IMR-90 (cell line): ENCODE results near the gene TMPRSS6. TPM values are rescaled to one million over a fixed set of nuclear protein-coding genes. Genes with fewer than 3 reads are reported as not detected.

Experiments used
- ATAC-seq: fragments of 200-7000 bp; cut with Tn5 transposase; 2 replicates; pipeline ENCODE4 v1.9.1; 2020; ENCODE audit warnings: low read depth, mild to moderate bottlenecking, moderate library complexity
- BruUV-seq: library from RNA; stranded (reverse); fragments of 400-500 nt; replicated peaks from 2 replicates; lab custom pipeline; 2021; lab: Mats Ljungman, UMichigan
- CTCF ChIA-PET: fragments of 300-600 bp; formaldehyde crosslinking; extraction: SDS; loops from one replicate; lab custom pipeline; 2021; ENCODE audit warnings: antibody characterized with exemption; lab: Yijun Ruan, JAX
- POLR2A ChIA-PET: fragments of 300-600 bp; sonication (Branson Sonifier 250); formaldehyde crosslinking; loops from one replicate; lab custom pipeline; 2022; ENCODE audit warnings: antibody characterized with exemption; ENCODE audit not compliant: unreplicated experiment; lab: Charles Lee
- DNase-seq: peaks from one replicate; pipeline ENCODE4 v3.0.0; 2013
- H2AFZ ChIP-seq: replicated peaks from 2 replicates; pipeline ENCODE3; 2013; ENCODE audit warnings: low read length, mild to moderate bottlenecking; ENCODE audit not compliant: poor library complexity
- H2AK5ac ChIP-seq: 2 replicates; pipeline ENCODE4 v1.6.1; 2013; ENCODE audit warnings: low read depth, low read length, inconsistent platforms
- H2AK9ac ChIP-seq: replicated peaks from 2 replicates; pipeline ENCODE3; 2013; ENCODE audit warnings: mild to moderate bottlenecking, low read depth, low read length, moderate library complexity; ENCODE audit not compliant: poor library complexity
- H2BK120ac ChIP-seq: 2 replicates; pipeline ENCODE4 v1.6.1; 2013; ENCODE audit warnings: low read depth, low read length, inconsistent platforms
- H2BK15ac ChIP-seq: 3 replicates; pipeline ENCODE4 v1.6.1; 2013; ENCODE audit warnings: low read depth, low read length, inconsistent platforms
- H2BK20ac ChIP-seq: 2 replicates; pipeline ENCODE4 v1.6.1; 2013; ENCODE audit warnings: low read depth, mild to moderate bottlenecking, inconsistent platforms, low read length, moderate library complexity
- H2BK5ac ChIP-seq: 2 replicates; pipeline ENCODE4 v1.6.1; 2013; ENCODE audit warnings: mild to moderate bottlenecking, low read depth, low read length, inconsistent platforms; ENCODE audit not compliant: poor library complexity, severe bottlenecking
- H3K14ac ChIP-seq: replicated peaks from 2 replicates; pipeline ENCODE4 v1.6.1; 2013; ENCODE audit warnings: low read depth, low read length, inconsistent platforms
- H3K18ac ChIP-seq: 2 replicates; pipeline ENCODE4 v1.6.1; 2013; ENCODE audit warnings: low read depth, low read length, control low read depth
- H3K23ac ChIP-seq: 2 replicates; pipeline ENCODE4 v1.6.1; 2013; ENCODE audit warnings: low read depth, low read length, inconsistent platforms
- H3K27ac ChIP-seq: 2 replicates; pipeline ENCODE4 v1.5.1; 2013; ENCODE audit warnings: mild to moderate bottlenecking, control low read depth, low read length; ENCODE audit not compliant: insufficient read depth
- H3K27me3 ChIP-seq: 2 replicates; pipeline ENCODE4 v1.6.1; 2013; ENCODE audit warnings: low read length; ENCODE audit not compliant: control insufficient read depth, insufficient read depth
- H3K36me3 ChIP-seq: 2 replicates; pipeline ENCODE4 v1.6.1; 2013; ENCODE audit warnings: low read length, mixed read lengths; ENCODE audit not compliant: control insufficient read depth, insufficient read depth
- H3K4ac ChIP-seq: 2 replicates; pipeline ENCODE4 v1.6.1; 2013; ENCODE audit warnings: low read depth, low read length, inconsistent platforms
- H3K4me1 ChIP-seq: 2 replicates; pipeline ENCODE4 v1.6.1; 2013; ENCODE audit warnings: low read length, mixed read lengths; ENCODE audit not compliant: control insufficient read depth, insufficient read depth
- H3K4me2 ChIP-seq: 2 replicates; pipeline ENCODE4 v1.6.1; 2013; ENCODE audit warnings: low read depth, mild to moderate bottlenecking, control low read depth, low read length, moderate library complexity
- H3K4me3 ChIP-seq: 2 replicates; pipeline ENCODE4 v1.5.1; 2013; ENCODE audit warnings: low read depth, mild to moderate bottlenecking, control low read depth, low read length, moderate library complexity; ENCODE audit not compliant: insufficient read depth
- H3K56ac ChIP-seq: 2 replicates; pipeline ENCODE4 v1.6.1; 2013; ENCODE audit warnings: low read length, inconsistent platforms; ENCODE audit not compliant: insufficient read depth; ENCODE audit errors: extremely low read depth
- H3K79me1 ChIP-seq, 2 experiments: 2 replicates each; pipeline ENCODE4 v1.6.1; 2013; ENCODE audit warnings: low read length in 2 of 2, inconsistent platforms in 1 of 2, low read depth in 1 of 2
- H3K9ac ChIP-seq: 2 replicates; pipeline ENCODE4 v1.6.1; 2013; ENCODE audit warnings: low read depth, low read length, control low read depth
- H3K9me1 ChIP-seq: 2 replicates; pipeline ENCODE4 v1.6.1; 2013; ENCODE audit warnings: low read length, inconsistent platforms; ENCODE audit not compliant: insufficient read depth
- H3K9me3 ChIP-seq: 2 replicates; pipeline ENCODE4 v1.6.1; 2013; ENCODE audit warnings: low read length; ENCODE audit not compliant: control insufficient read depth, insufficient read depth
- H4K20me1 ChIP-seq: 2 replicates; pipeline ENCODE4 v1.6.1; 2013; ENCODE audit warnings: low read length, inconsistent platforms; ENCODE audit not compliant: insufficient read depth
- H4K5ac ChIP-seq: 2 replicates; pipeline ENCODE4 v1.6.1; 2013; ENCODE audit warnings: mild to moderate bottlenecking, low read depth, low read length, control low read depth
- H4K8ac ChIP-seq, 2 experiments: 2 replicates each; pipeline ENCODE4 v1.6.1; 2013; ENCODE audit warnings: low read depth in 2 of 2, low read length in 2 of 2, control low read depth in 1 of 2, inconsistent platforms in 1 of 2
- H4K91ac ChIP-seq: 2 replicates; pipeline ENCODE4 v1.6.1; 2013; ENCODE audit warnings: low read depth, low read length, inconsistent platforms; ENCODE audit not compliant: insufficient read depth
- BHLHE40 ChIP-seq: fragments of 150-350 bp; IDR thresholded peaks from 2 replicates; pipeline ENCODE4 v1.6.1; 2016; ENCODE audit warnings: mild to moderate bottlenecking, low read depth, low read length
- CEBPB ChIP-seq: IDR thresholded peaks from 2 replicates; pipeline ENCODE4 v1.6.1; 2012; ENCODE audit warnings: low read depth, low read length, improper control_type of control experiment
- CHD1 ChIP-seq: IDR thresholded peaks from 2 replicates; pipeline ENCODE4 v1.6.1; 2012; ENCODE audit warnings: low read depth, low read length, improper control_type of control experiment
- CTCF ChIP-seq: conservative IDR thresholded peaks from 2 replicates; pipeline ENCODE4 v1.5.1; 2012; ENCODE audit warnings: mild to moderate bottlenecking, low read depth, low read length, improper control_type of control experiment
- ELK1 ChIP-seq: fragments of 150-350 bp; IDR thresholded peaks from 2 replicates; pipeline ENCODE4 v1.6.1; 2016; ENCODE audit warnings: low read depth, mild to moderate bottlenecking, low read length, moderate library complexity, borderline replicate concordance
- FOS ChIP-seq: fragments of 150-350 bp; IDR thresholded peaks from 2 replicates; pipeline ENCODE4 v1.6.1; 2016; ENCODE audit warnings: low read depth, low read length
- MAFK ChIP-seq: IDR thresholded peaks from 2 replicates; pipeline ENCODE4 v1.6.1; 2012; ENCODE audit warnings: low read depth, low read length, improper control_type of control experiment
- MAZ ChIP-seq: IDR thresholded peaks from 2 replicates; pipeline ENCODE4 v1.6.1; 2012; ENCODE audit warnings: low read depth, mild to moderate bottlenecking, low read length, improper control_type of control experiment, moderate library complexity, borderline replicate concordance
- MXI1 ChIP-seq: IDR thresholded peaks from 2 replicates; pipeline ENCODE4 v1.6.1; 2012; ENCODE audit warnings: low read depth, mild to moderate bottlenecking, low read length, moderate library complexity, borderline replicate concordance
- NFE2L2 ChIP-seq: fragments of 150-350 bp; IDR thresholded peaks from 2 replicates; pipeline ENCODE4 v1.6.1; 2016; ENCODE audit warnings: low read depth, mild to moderate bottlenecking, low read length
- POLR2A ChIP-seq: IDR thresholded peaks from 2 replicates; pipeline ENCODE4 v1.6.1; 2012; ENCODE audit warnings: mild to moderate bottlenecking, low read depth, low read length
- RAD21 ChIP-seq: IDR thresholded peaks from 2 replicates; pipeline ENCODE4 v1.6.1; 2012; ENCODE audit warnings: low read length, improper control_type of control experiment
- RCOR1 ChIP-seq: IDR thresholded peaks from 2 replicates; pipeline ENCODE4 v1.6.1; 2012; ENCODE audit warnings: mild to moderate bottlenecking, low read length, improper control_type of control experiment; ENCODE audit not compliant: insufficient replicate concordance
- RFX5 ChIP-seq: IDR thresholded peaks from 2 replicates; pipeline ENCODE4 v1.8.0; 2012; ENCODE audit warnings: low read depth, mild to moderate bottlenecking, low read length, moderate library complexity
- SMC3 ChIP-seq: fragments of 150-350 bp; IDR thresholded peaks from 2 replicates; pipeline ENCODE4 v1.6.1; 2016; ENCODE audit warnings: low read depth, mild to moderate bottlenecking, antibody characterized with exemption, low read length, moderate library complexity
- WGBS, 2 experiments: methylation state at CpG; one replicate each; pipeline versions ENCODE4 v1.1.5 to v1.1.7; 2013; ENCODE audit warnings: missing lambda C conversion rate in 2 of 2; ENCODE audit not compliant: insufficient read length in 1 of 2; ENCODE audit errors: extremely low coverage in 2 of 2; 5-methylcytosine and 5-hydroxymethylcytosine counted together
- dilution Hi-C: fragments of 300-500 bp; cut with HindIII; formaldehyde crosslinking; loops from one replicate; pipeline ENCODE4 v1.14.3; 2018; ENCODE audit warnings: low sequenced_read_pairs; ENCODE audit not compliant: unreplicated experiment
- in situ Hi-C: fragments of 300-500 bp; cut with MboI; formaldehyde crosslinking; loops from 3 replicates; pipeline ENCODE4 v1.14.3; 2019; ENCODE audit warnings: low sequenced_read_pairs, inconsistent platforms, mixed read lengths
- intact Hi-C: fragments of 100-400 bp; cut with micrococcal nuclease; formaldehyde crosslinking; loops from 2 replicates; pipeline ENCODE4 v1.10.0; 2022
- polyA plus RNA-seq, 3 experiments: library from polyadenylated mRNA; depleted of rRNA; stranded (reverse); fragments of >200 nt; gene quantifications; 2 replicates each; pipeline ENCODE4 v1.2.3, GENCODE V29; 2012; ENCODE audit warnings: low replicate concordance in 1 of 3
- total RNA-seq: library from RNA; depleted of rRNA; stranded (reverse); fragments of >200 nt; gene quantifications from 2 replicates; pipeline ENCODE4 v1.2.3, GENCODE V29; 2012
- TF ChIP-seq, protein P1 (sequence below): fragments of 150-350 bp; IDR thresholded peaks from 2 replicates; pipeline ENCODE4 v1.6.1; 2017; ENCODE audit warnings: mild to moderate bottlenecking, antibody characterized with exemption, low read length, low read depth

Gene TMPRSS6
- total and polyA plus RNA-seq, 2 of the 4 experiments (the other 2 are of a cell fraction), result not detected

GRCh38 chr22:37141971-37142370 lies 32.5 kb upstream of the TMPRSS6 start:
- Histone ChIP-seq H3K4me2 (no peak overlapping the region), H3K18ac (no peak overlapping the region), H3K23ac (no peak overlapping the region), H2BK120ac (no peak overlapping the region), H3K4me1 (peaks cover 2% of the 10 kb centered on the region; the same call in 1 of the 2 replicates), H3K36me3 (no peaks in the 10 kb centered on the region), H2AFZ (no peak overlapping the region), H2AK5ac (no peak overlapping the region), H4K5ac (no peak overlapping the region), H3K4me3 (no peak overlapping the region), H3K9me1 (no peaks in the 10 kb centered on the region), H3K56ac (no peak overlapping the region), H3K9me3 (no peaks in the 10 kb centered on the region), H4K8ac (no peak overlapping the region), H4K91ac (no peak overlapping the region), H3K79me1 (no peaks in the 10 kb centered on the region), H2BK20ac (no peak overlapping the region), H3K14ac (no peak overlapping the region), H3K27ac (no peak overlapping the region), H3K27me3 (peaks cover 39% of the 10 kb centered on the region), H2BK5ac (no peak overlapping the region), H4K20me1 (no peaks in the 10 kb centered on the region), H3K9ac (no peak overlapping the region), H2AK9ac (no peak overlapping the region), H2BK15ac (no peak overlapping the region), H3K4ac (no peak overlapping the region)
- dilution Hi-C loops (no loop called here), in situ Hi-C loops (no loop called here), intact Hi-C loops (no loop called here)
- ChIA-PET CTCF (no interaction called here), POLR2A (no interaction called here)
- ATAC-seq, result no peak
- TF ChIP-seq POLR2A (no peak), MXI1 (no peak), RCOR1 (no peak), MAZ (no peak), CEBPB (no peak), CTCF (no peak), CHD1 (no peak), BHLHE40 (no peak), NFE2L2 (no peak), SMC3 (no peak), RAD21 (no peak), FOS (no peak), RFX5 (no peak), MAFK (no peak), ELK1 (no peak)
- TF ChIP-seq, protein P1, sequence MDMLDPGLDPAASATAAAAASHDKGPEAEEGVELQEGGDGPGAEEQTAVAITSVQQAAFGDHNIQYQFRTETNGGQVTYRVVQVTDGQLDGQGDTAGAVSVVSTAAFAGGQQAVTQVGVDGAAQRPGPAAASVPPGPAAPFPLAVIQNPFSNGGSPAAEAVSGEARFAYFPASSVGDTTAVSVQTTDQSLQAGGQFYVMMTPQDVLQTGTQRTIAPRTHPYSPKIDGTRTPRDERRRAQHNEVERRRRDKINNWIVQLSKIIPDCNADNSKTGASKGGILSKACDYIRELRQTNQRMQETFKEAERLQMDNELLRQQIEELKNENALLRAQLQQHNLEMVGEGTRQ, result no peak
- WGBS, 2 experiments, result 50% methylated on average over 2 of the region's 6 CpGs; no CpG with 5 or more reads in 1 of the 2 experiments
- no peak for DNase-seq
- no TSS peak for BruUV-seq
